Measurements from ENCODE around the gene SLC10A7.

DNA sequence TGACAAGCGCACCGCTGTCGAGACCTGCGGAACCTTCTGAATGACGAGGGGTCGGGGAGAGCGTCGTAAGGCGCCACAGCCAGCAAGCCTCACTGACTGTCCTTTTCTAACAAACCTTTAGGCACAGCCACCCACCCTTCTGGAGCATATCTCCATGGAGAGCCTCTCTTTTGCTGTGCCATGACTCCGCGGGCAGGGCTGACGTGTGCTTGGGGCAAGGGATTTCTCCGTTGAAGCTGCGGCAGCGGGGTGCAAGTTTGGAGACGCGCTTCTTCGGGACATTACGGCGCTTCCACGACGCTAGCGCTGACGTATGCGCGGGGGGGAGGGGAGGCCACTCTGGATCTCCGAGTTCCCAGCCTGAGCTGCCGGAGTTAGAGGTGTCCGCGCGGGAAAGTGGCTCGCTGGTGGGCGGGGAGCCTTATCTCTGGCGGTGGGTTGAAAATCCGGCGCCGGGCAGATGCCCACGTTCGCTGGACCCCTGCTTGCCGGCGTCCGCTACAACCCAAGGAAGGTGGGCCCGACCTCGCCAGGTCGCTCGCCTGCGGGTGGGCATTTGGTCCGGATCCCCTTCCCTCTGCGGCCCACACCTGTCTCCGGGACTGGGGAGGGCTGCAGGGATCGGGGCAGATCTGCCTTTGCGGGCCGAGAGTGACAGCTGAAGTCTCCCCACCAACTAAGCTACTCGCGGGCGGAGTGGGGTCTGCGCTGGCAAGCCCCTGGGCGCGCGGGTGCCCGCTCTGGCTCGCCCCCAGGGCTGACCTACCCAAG, 543 bp upstream of the SLC10A7 start:
- TF ChIP-seq ZNF274 (IDR thresholded peaks at IDR 0.05; ENCODE audit: low read depth, low read length) (no peak), YY1 (IDR thresholded peaks at IDR 0.05; ENCODE audit: insufficient read depth, insufficient read length) (no peak), SUZ12 (IDR thresholded peaks at IDR 0.05; ENCODE audit: extremely low read depth, insufficient read depth, insufficient read length) (no peak)
